Dedifferentiated amniotic fluid mesenchymal stem cell (primary cell): ENCODE results near the gene CAMTA1.

ENCODE experiments used
- DNase-seq: peaks from one replicate; pipeline ENCODE4 v3.0.0-alpha.2; 2016; ENCODE audit errors: extremely low spot score

CAMTA1 gene

GRCh38 chr1:7534061-7534825 is 749.0 kb downstream of the CAMTA1 start:
- no peak for DNase-seq

DNA sequence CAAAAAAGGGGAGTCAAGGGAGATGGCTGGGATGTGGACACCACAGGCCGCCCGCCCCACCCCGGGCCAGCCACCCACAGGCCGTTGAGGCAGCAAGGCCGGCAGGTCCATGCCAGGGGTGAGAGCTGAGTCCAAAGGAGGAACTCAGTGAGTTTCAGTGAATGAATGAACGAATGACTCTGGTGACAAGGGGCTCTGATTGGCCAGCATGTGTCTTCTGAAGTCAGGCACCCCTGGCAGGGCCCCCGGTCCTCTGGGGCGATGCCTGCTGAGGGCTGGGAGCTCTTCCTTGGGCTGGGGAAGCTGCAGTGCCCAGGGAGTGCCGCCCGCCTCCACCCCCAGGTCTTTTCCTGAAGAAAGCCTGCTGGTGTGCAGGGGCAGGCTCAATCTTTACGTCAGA is 749.8 kb downstream of the CAMTA1 start:
- DNase-seq: no peak

- DNase-seq: no peak
Observed at GRCh38 chr1:7535934-7536878, 751.0 kb downstream of the CAMTA1 start.

DNA sequence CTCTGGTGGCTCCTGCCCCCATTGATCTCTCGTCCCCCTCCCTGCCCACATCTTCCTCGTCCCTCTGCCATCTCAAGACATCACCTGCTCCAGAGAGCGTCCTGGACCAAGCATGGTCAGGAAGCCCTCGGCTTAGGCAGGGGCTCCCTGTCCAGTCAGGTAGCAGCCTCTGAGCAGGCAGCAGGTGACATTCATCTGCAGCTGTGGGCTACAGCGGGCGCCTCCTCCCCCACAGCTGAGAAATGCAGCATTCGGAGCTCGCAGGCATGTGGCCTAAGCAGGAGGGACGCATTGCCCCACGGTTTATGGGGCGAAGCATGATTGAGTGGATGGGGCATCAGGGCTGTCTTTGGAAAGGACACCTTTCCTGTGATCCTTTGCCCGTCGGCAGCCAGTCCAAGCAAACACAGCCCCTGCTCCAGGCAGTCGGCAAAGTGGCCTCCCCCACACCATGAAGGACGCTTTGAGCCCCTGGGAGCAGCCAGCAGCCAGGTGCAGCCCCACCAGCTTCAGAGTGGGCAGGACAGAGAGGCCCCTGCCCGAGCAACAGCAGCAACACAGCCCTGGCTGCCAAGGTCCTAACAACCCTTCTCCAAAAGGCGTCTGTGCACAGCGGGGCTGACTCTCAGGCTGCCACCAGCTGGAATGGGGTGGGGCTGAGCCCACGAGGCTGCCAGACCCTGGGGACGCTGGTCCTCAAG is 751.8 kb downstream of the CAMTA1 start:
- no peak for DNase-seq

DNA sequence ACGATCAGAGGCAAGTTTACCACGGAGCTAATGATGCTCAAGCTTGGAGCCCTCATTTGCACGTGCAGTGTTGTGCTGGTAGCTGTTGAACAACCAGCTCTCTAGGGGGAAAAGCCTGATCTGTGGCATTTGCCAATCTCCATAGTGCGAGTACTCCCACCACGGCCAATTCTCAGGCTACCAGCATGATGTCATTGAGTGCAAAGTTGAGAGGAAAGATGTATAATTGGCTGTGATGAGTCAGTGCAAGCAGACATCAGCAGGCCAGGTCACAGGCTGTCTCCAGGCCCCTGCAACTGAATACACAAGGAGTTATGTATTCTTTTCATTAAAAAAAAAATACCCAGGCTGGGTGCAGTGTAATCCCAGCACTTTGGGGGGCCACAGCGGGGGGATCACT is 752.8 kb downstream of the CAMTA1 start:
- DNase-seq: no peak

DNA sequence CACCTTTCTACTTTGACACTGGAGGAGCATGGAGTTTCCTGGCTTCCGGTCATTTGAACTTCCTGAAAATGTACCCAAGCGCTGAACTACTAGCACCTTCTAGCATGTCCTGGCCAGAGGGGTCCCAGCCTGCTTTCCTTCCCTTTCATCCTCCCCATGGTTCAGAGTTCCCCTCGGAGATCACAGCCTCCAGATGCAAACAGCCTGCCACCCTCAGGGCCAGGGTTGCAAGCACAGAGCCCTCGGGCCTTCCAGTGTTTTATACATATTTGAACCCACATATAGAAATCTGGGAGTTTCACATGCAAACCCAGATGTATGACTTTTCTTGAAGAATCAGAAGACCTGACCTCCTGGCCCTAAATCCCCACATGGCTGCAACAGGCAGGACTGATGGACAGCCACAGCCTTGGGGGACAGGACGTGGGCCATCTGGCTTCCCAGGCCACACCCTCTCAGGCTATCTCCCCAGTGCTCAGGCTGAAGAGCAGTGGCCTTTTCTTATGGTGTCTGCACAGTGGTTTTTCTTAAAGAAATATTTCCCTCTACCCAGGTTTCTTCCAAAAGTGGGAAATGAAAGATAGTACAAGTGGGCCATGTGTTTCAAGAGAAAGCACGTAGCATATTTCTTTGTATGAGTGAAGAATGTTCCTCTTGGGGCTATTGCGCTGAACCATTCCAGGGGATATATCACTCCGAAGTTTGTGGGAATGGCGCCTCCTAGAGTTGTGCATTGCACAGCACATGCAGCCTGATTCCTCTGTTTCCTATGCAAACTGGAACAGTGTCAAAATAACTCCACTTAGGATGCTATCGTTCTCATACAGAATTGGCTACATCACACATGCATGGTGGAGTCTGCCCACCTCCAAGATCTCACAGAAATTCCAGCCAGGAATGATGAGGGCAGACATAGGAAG is 753.9 kb downstream of the CAMTA1 start:
- no peak for DNase-seq

DNA sequence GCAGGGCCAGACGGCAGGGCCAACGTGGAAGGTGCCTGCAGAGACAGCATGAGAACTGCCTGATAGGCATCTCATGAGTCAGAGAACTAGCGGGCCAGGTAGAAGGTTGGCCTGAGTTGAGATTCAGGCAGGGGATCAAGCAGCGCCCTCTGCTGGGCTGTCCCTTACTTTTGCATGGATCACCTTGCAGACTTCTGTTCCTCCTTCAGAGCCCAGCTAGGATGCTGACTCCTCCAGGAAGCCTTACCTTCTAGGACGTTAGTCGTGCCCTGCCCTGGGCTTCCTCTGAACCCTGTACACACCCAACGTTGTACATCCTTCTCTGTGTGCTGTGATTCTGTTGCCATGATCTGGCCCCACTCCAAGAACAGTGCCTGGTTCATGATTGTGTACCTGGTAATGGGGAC is 754.5 kb downstream of the CAMTA1 start:
- DNase-seq: no peak

DNA sequence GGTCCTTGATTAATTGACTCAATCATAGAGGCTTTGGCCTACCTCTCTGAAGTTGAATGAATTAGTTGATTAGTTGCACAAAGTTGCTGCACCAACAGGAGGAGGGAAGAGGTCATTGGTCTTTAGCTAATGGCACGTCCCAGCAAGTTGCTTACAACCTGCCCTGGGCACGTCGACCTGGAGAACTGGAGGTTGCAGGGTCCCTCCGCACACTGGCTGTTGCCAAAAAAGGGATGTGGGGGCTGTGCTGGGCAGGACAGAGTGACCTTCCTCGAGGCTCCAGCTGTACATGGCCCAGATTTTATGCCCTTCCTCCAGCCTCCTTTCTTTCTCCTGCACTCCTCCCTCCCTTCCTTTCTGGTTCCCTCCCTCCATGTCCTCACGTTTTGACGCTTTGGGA is 755.6 kb downstream of the CAMTA1 start:
- no peak for DNase-seq

GRCh38 chr1:7541629-7542028 is 756.4 kb downstream of the CAMTA1 start:
- DNase-seq: no peak

DNA sequence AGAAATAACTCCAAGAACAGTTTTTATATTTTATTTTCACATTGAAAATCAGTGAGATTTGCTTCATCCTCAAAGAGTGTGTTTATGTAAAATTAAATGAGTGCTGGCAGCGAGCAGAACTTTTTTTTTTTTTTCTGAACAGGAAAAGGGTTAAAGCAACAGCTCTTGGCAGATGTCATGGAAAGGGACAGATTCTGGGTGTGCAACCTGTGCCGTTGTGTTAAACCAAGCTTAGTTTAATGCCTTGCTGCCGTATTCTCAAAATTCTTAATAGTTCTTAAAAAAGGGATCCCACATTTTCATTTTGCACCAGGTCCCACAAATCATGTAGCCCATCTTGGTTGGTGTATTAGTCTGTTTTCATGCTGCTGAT is 758.5 kb downstream of the CAMTA1 start:
- no peak for DNase-seq

DNA sequence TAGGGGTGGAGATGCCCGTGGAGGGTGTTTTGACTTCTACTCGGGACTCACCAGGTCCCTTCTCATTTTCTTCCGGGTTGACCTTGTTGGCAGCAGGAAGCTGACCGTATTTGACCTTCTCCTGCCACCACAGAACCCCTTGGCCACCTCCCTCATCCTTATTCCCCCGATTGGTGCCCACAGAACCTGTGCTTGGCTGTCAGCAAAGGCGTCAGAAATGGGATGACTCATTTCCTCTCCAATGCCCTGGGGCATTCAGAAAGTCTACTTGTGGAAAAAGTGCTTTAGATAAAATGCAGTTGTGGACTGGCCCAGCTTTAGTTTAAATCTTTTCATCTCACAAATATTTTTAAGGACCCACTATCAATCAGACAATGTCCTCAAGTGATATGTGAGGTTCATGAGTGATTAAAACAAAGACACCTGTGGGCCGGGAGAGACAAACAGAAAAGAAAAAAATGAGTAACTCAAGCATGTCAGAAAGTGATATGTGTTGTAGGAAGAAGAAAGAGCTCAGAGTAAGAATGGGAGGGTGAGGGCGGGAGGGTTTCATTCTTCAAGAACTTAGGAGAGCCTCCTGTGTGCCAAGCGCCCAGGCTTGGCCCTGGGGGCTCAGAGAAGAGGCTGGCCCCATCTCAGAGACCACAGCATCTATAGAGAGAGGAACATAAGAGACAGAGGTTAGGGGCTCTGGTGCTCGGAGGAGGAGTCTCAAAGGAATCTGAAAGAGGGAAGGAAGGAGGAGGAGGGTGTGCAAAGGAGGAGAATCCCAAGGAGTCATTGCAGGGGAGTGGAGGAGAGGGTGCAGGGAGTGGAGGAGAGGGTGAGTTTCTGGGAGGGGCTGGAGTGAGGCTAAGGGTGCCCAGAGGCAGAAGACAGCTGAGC is 764.3 kb downstream of the CAMTA1 start:
- DNase-seq: peak; percentile 76

DNA sequence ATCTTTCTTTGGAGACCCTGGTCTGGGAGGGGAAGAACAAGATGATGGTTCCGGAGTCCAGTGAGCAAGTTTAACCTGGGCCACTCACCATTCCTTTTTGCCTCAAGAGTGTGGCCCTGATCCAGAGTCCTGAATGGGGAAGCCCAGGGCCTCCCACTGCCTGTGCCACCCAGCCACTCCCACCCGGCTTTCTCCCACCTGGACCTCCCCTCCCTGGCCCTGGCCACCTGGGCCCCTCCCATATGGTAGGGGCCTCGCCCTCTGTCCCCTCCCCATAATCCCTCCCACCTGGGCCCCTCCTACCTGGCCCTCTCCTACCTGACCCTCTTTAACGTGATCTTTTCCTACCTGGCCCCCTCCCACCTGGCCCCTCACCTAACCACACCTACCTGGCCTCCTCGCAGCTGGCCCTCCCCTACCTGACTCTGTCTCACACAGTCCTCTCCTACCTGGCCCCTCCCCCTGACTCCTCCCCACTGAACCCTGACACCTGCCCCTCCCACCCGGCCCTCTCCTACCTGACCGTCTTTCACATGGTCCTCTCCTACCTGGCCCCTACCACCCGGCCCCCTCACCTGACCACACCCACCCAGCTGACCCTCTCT is 765.1 kb downstream of the CAMTA1 start:
- DNase-seq: no peak

DNA sequence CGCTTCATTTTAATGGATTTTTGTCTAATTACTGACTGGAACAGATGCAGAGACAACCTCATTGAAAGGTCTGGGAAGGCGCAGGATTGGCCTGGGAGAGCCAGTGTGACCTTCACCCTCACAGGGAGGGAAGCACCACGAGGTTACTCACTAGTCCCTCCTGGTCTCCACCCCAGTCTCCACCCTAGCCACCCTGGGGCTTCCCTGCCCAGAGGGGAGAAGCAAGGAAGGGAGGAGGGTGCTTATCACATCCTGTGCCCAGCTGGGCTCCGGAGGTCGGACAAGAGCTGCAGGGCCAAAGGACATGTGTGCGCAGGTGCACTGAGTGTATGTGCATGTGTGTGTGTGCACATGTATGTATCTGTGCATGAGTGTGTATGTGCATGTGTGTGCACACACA is 765.7 kb downstream of the CAMTA1 start:
- DNase-seq: no peak

- no peak for DNase-seq
Observed at GRCh38 chr1:7551442-7551841, 766.2 kb downstream of the CAMTA1 start.

DNA sequence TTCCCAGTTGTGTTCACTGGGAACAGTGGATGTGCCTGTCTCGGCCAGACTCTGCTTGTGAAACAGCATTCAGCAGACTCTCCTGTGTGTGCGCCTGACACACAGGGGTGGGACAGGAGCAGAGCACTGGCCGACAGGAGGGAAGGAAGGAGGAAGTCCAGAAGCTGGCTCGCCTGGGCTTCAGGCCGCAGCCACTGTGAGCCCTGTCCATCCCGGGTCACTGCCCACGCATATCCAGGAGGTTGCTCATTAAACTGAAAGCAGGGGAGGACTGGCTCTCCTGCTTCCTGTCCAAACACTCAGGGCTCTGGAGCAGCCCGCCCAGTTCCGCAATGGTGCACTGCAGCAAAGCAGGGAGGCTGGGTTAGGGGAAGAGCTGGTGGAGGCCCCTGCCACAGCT is 767.1 kb downstream of the CAMTA1 start:
- no peak for DNase-seq

- DNase-seq: no peak
Observed at GRCh38 chr1:7553042-7553690, 767.9 kb downstream of the CAMTA1 start.

GRCh38 chr1:7554385-7555235 is 769.4 kb downstream of the CAMTA1 start:
- no peak for DNase-seq

DNA sequence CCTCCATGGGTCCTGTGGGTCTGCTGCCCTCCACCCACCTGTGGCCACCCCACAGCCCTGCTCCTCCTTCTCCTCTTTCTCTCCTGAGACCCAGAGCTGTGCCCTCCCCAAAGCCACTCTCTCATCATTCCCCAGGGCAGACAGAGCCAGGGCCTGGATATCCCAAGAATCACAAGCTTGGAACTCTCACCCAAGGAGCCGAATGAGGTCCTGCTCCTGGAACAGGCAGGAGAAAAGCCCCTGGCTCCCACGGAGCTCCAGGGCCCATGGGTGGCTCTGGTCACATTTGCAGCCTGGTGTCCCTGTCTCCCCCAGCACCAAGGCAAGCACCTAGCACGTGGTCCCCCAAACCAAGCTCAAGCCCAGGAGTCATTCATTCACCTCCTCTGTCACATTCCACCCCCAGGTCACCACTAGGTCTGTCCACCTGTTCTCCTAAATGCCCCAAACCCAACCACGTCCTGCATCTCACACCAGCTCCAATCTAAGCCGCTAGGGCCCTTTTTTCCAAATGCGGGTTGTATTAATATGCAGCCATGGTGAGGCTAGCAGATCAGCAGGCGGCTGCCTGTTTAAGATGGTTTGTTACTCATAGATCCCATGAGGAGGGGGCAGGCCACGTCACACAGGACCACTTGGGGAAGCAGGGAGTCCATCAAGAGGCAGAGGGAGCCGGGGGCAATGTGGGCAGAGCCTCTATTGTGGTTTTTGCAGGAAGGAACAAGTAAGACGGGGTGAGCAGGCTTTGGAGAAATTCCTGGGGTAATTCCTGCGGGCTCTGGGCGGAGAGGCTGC is 770.3 kb downstream of the CAMTA1 start:
- no peak for DNase-seq
